ENCODE results near the gene AKAP1. TPM values are rescaled to one million over a fixed set of nuclear protein-coding genes. Genes with fewer than 3 reads are reported as not detected.

Gene AKAP1
- total RNA-seq, 1 donor from 2014 or later = 16.0 TPM

DNA sequence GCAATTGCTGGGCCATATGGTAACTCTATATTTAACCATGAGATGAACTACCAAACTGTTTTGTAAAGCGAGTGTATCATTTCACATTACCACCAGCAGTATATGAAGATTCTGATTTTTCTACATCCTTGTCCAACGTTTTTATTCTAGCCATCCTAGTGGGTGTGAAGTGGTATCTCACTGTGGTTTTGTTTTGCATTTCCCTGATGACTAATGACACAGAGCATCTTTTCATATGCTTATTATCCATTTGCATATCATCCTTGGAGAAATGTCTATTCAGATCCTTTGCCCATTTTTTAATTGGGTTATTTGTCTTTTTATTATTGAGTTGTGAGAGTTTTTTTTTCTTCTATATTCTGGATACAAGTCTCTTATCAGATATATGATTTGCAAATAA is 83.6 kb downstream of the AKAP1 start:
- DNase-seq = no peak

GRCh38 chr17:57170866-57171265 is 85.8 kb downstream of the AKAP1 start:
- DNase-seq = no peak

Other genes starting within 250 kb of the AKAP1 start
- 33.2 and 51.0 TPM in 2 replicates for gene TRIM25, start 171.2 kb upstream of the AKAP1 start, total RNA-seq
- gene COIL, start 124.2 kb upstream of the AKAP1 start, total RNA-seq = 16.5 and 18.8 TPM in 2 replicates
- gene SCPEP1, start 107.1 kb upstream of the AKAP1 start, total RNA-seq = 40.3 and 61.4 TPM in 2 replicates
- gene MSI2, start 171.3 kb downstream of the AKAP1 start, total RNA-seq = 16.8 and 17.2 TPM in 2 replicates

All from dermis blood vessel endothelial cell (primary cell).